HCT116 (cell line): ENCODE measurements around the gene TBK1. TPM values are rescaled to one million over a fixed set of nuclear protein-coding genes. Genes with fewer than 3 reads are reported as not detected.

Experiments
- ATAC-seq: fragments of 200-7000 bp; cut with Tn5 transposase; 2 replicates; pipeline ENCODE4 v1.9.1; 2020; ENCODE audit warnings: mild to moderate bottlenecking, moderate library complexity
- BruUV-seq: library from RNA; stranded (reverse); fragments of 400-500 nt; replicated peaks from 2 replicates; lab custom pipeline; 2021; lab: Mats Ljungman, UMichigan
- CTCF ChIA-PET: fragments of 300-600 bp; sonication (Branson Sonifier 250); formaldehyde crosslinking; loops from one replicate; lab custom pipeline; 2021; ENCODE audit warnings: antibody characterized with exemption; lab: Charles Lee
- POLR2A ChIA-PET: fragments of 300-600, 350-600 bp; sonication (Branson Sonifier 250); formaldehyde crosslinking; loops from one replicate; lab custom pipeline; 2021; ENCODE audit warnings: antibody characterized with exemption; lab: Charles Lee
- RAD21 ChIA-PET, 2 experiments: fragments of 300-600 bp; sonication (Branson Sonifier 250); formaldehyde crosslinking; loops; one replicate each; lab custom pipeline; 2023; ENCODE audit warnings: low total read pairs in 2 of 2; ENCODE audit not compliant: uncharacterized antibody in 2 of 2, unreplicated experiment in 2 of 2, low non-redundant PET in 1 of 2; lab: Charles Lee
- DNase-seq: peaks from one replicate; pipeline ENCODE4 v3.0.0-alpha.2; 2010; ENCODE audit warnings: low read depth, low spot score
- H2AFZ ChIP-seq: fragments of 200-600 bp; shearing (Covaris generic), sonication (generic); 2 replicates; pipeline ENCODE4 v1.6.1; 2017; ENCODE audit warnings: low read depth, mixed run types, mixed read lengths, antibody characterized with exemption, low read length; ENCODE audit not compliant: poor library complexity, severe bottlenecking
- H3K27ac ChIP-seq: 2 replicates; pipeline ENCODE4 v1.5.1; 2012; ENCODE audit warnings: low read depth, low read length
- H3K27me3 ChIP-seq: fragments of 200-600 bp; sonication (generic); 2 replicates; pipeline ENCODE4 v1.6.1; 2016; ENCODE audit warnings: mixed run types, low read length, mixed read lengths; ENCODE audit not compliant: insufficient read depth
- H3K36me3 ChIP-seq, 2 experiments: fragments of 200-500 bp in 1 of 2; fragments of 200-600 bp in 1 of 2; sonication (Bioruptor generic) in 1 of 2; sonication (generic) in 1 of 2; 2 replicates each; pipeline versions ENCODE4 v1.5.1 to v1.6.1; 2014 to 2016; ENCODE audit warnings: low read length in 2 of 2, inconsistent platforms in 1 of 2, mixed read lengths in 1 of 2, mixed run types in 1 of 2; ENCODE audit not compliant: insufficient read depth in 2 of 2, control insufficient read depth in 1 of 2
- H3K4me1 ChIP-seq, 2 experiments: fragments of 200-600 bp in 1 of 2; sonication (generic) in 1 of 2; 2 replicates each; pipeline versions ENCODE4 v1.5.1 to v1.6.1; 2012 to 2017; ENCODE audit warnings: low read length in 2 of 2, inconsistent platforms in 1 of 2, mild to moderate bottlenecking in 1 of 2, mixed read lengths in 1 of 2, mixed run types in 1 of 2, moderate library complexity in 1 of 2; ENCODE audit not compliant: insufficient read depth in 2 of 2, control insufficient read depth in 1 of 2
- H3K4me2 ChIP-seq: fragments of 200-600 bp; sonication (generic); 2 replicates; pipeline ENCODE4 v1.6.1; 2017; ENCODE audit warnings: mixed run types, low read length, mixed read lengths
- H3K4me3 ChIP-seq, 2 experiments: fragments of 200-600 bp in 1 of 2; sonication (generic) in 1 of 2; replicated peaks in 1 of 2; 2 replicates each; pipeline ENCODE4 v1.5.1; 2011 to 2016; ENCODE audit warnings: low read length in 2 of 2, control low read depth in 1 of 2, low read depth in 1 of 2, mild to moderate bottlenecking in 1 of 2, mixed read lengths in 1 of 2, mixed run types in 1 of 2
- H3K79me2 ChIP-seq: fragments of 200-600 bp; sonication (generic); 2 replicates; pipeline ENCODE4 v1.6.1; 2017; ENCODE audit warnings: mild to moderate bottlenecking, mixed run types, low read length, moderate library complexity, mixed read lengths; ENCODE audit not compliant: insufficient read depth
- H3K9ac ChIP-seq: fragments of 200-600 bp; sonication (generic); 2 replicates; pipeline ENCODE4 v1.6.1; 2016; ENCODE audit warnings: low read length, mixed read lengths
- H3K9me2 ChIP-seq: fragments of 200-600 bp; sonication (generic), shearing (Covaris generic); 2 replicates; pipeline ENCODE4 v1.6.1; 2017; ENCODE audit warnings: mixed run types, mild to moderate bottlenecking, moderate library complexity; ENCODE audit not compliant: insufficient read depth
- H3K9me3 ChIP-seq, 2 experiments: fragments of 200-500 bp in 1 of 2; fragments of 200-600 bp in 1 of 2; sonication (Bioruptor generic) in 1 of 2; sonication (generic) in 1 of 2; 2 replicates each; pipeline ENCODE4 v1.6.1; 2014 to 2017; ENCODE audit warnings: low read length in 2 of 2, mixed read lengths in 2 of 2, inconsistent platforms in 1 of 2, low read depth in 1 of 2, mild to moderate bottlenecking in 1 of 2, mixed run types in 1 of 2, moderate library complexity in 1 of 2; ENCODE audit not compliant: control insufficient read depth in 1 of 2, insufficient read depth in 1 of 2
- H4K20me1 ChIP-seq: fragments of 200-600 bp; sonication (generic), shearing (Covaris generic); 2 replicates; pipeline ENCODE4 v1.6.1; 2017; ENCODE audit warnings: mixed run types, mild to moderate bottlenecking, moderate library complexity; ENCODE audit not compliant: insufficient read depth
- CEBPB ChIP-seq: IDR thresholded peaks from 2 replicates; pipeline ENCODE4 v1.6.1; 2012; ENCODE audit warnings: low read depth
- CTCF ChIP-seq, 3 experiments: fragments of 200-600 bp in 1 of 3; sonication (generic) in 1 of 3; IDR thresholded peaks in 2 of 3; conservative IDR thresholded peaks in 1 of 3; 2 replicates each; pipeline ENCODE4 v1.5.1; 2012 to 2017; ENCODE audit warnings: low read depth in 2 of 3, low read length in 2 of 3, antibody characterized with exemption in 1 of 3, borderline replicate concordance in 1 of 3, control low read depth in 1 of 3, mild to moderate bottlenecking in 1 of 3, mixed read lengths in 1 of 3, mixed run types in 1 of 3, moderate library complexity in 1 of 3; ENCODE audit not compliant: insufficient read depth in 1 of 3
- EGR1 ChIP-seq: IDR thresholded peaks from 2 replicates; pipeline ENCODE4 v1.6.1; 2012; ENCODE audit warnings: low read depth
- EZH2 ChIP-seq: fragments of 200-600 bp; sonication (generic); IDR thresholded peaks from 2 replicates; pipeline ENCODE4 v1.6.1; 2017; ENCODE audit warnings: antibody characterized with exemption, mixed run types
- EZH2phosphoT487 ChIP-seq: fragments of 200-600 bp; IDR thresholded peaks from 2 replicates; pipeline ENCODE4 v1.6.1; 2018; ENCODE audit warnings: antibody characterized with exemption, borderline replicate concordance
- JUND ChIP-seq: IDR thresholded peaks from 2 replicates; pipeline ENCODE4 v1.6.1; 2012
- POLR2AphosphoS5 ChIP-seq: IDR thresholded peaks from 2 replicates; pipeline ENCODE4 v1.6.1; 2011; ENCODE audit warnings: mild to moderate bottlenecking, low read depth, low read length, moderate library complexity
- RAD21 ChIP-seq: IDR thresholded peaks from 2 replicates; pipeline ENCODE4 v1.6.1; 2012; ENCODE audit warnings: low read depth, mild to moderate bottlenecking
- SP1 ChIP-seq: IDR thresholded peaks from 2 replicates; pipeline ENCODE4 v1.6.1; 2012; ENCODE audit warnings: low read depth
- TCF7L2 ChIP-seq: IDR thresholded peaks from 2 replicates; pipeline ENCODE4 v1.7.0; 2011; ENCODE audit warnings: borderline replicate concordance, inconsistent platforms; ENCODE audit not compliant: insufficient read depth, insufficient read length; ENCODE audit errors: extremely low read depth
- ZNF274 ChIP-seq: fragments of 200-500 bp; sonication (Bioruptor generic); IDR thresholded peaks from 2 replicates; pipeline ENCODE4 v1.6.1; 2014; ENCODE audit warnings: mild to moderate bottlenecking, low read depth, low read length, inconsistent platforms
- intact Hi-C: fragments of 100-400 bp; cut with micrococcal nuclease; formaldehyde crosslinking; loops from 2 replicates; pipeline ENCODE4 v1.10.0; 2022
- total RNA-seq: library from RNA; stranded (reverse); gene quantifications from one replicate; pipeline ENCODE4 v1.2.1, GENCODE V29; 2021; ENCODE audit not compliant: unreplicated experiment
- TF ChIP-seq, protein P1 (sequence below): IDR thresholded peaks from 2 replicates; pipeline ENCODE4 v1.6.1; 2012; ENCODE audit warnings: low read depth
- TF ChIP-seq, protein P2 (sequence below): IDR thresholded peaks from 2 replicates; pipeline ENCODE4 v1.6.1; 2011; ENCODE audit warnings: mild to moderate bottlenecking, low read length, moderate library complexity; ENCODE audit not compliant: insufficient replicate concordance; ENCODE audit errors: extremely low read depth

The TBK1 gene
- total RNA-seq, 1 experiment from 2014 or later = 27.0 TPM

GRCh38 chr12:64457466-64457865 lies 5.5 kb downstream of the TBK1 start:
- Histone ChIP-seq H3K27me3 (no peaks in the 10 kb centered on the region), H3K9me3 (no peaks in the 10 kb centered on the region), H3K4me2 (no peak overlapping the region), H3K9ac (no peak overlapping the region), H4K20me1 (no peaks in the 10 kb centered on the region; the same call in 1 of the 2 replicates), H3K4me3 (no peak overlapping the region), H3K9me2 (no peaks in the 10 kb centered on the region), H3K27ac (no peak overlapping the region), H3K4me1 (peaks cover 7 to 9% of the 10 kb centered on the region in 2 experiments), H3K79me2 (peaks cover 91% of the 10 kb centered on the region), H3K36me3 (peaks cover 6 to 27% of the 10 kb centered on the region in 2 experiments; a peak in 3 of 4 replicates), H2AFZ (no peak overlapping the region)
- DNase-seq = no peak
- ChIA-PET RAD21 (no interaction called here), POLR2A (no interaction called here), CTCF (no interaction called here)
- intact Hi-C loops = loop anchor here (10.0 kb wide), 1 partner anchor 147 kb away; no protein-coding TSS in a partner anchor
- BruUV-seq = no TSS peak
- no peak for ATAC-seq
- TF ChIP-seq JUND (no peak), RAD21 (no peak), TCF7L2 (no peak), EGR1 (no peak), SP1 (no peak)

DNA sequence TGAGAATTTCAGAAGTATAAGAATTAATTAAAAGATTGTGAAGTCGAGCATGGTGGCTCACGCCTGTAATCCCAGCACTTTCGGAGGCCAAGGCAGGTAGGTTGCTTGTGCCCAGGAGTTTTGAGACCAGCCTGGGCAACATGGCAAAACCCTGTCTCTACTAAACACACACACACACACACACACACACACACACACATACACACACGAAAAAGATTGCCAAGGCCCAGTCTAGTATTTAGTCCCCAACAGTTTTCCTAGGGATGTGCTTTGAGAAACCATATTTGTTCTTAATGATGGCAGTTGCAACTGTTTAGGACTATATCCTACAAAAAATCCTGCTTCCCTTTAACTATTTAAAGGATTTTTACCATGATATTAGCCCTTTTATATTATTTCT lies 6.0 kb downstream of the TBK1 start:
- H3K9me2 ChIP-seq = no peaks in the 10 kb centered on the region
- H3K27ac ChIP-seq = no peak overlapping the region
- RAD21 ChIA-PET = no interaction called here
- peaks cover 86% of the 10 kb centered on the region for H3K79me2 ChIP-seq
- H3K36me3 ChIP-seq = peaks cover 6 to 27% of the 10 kb centered on the region in 2 experiments; a peak in 3 of 4 replicates
- no peaks in the 10 kb centered on the region; the same call in 1 of the 2 replicates for H4K20me1 ChIP-seq
- no peak for ATAC-seq
- H3K27me3 ChIP-seq = no peaks in the 10 kb centered on the region
- no peak overlapping the region for H2AFZ ChIP-seq
- no TSS peak for BruUV-seq
- intact Hi-C loops = loop anchor here (10.0 kb wide), 1 partner anchor 147 kb away; no protein-coding TSS in a partner anchor
- no peak overlapping the region for H3K9ac ChIP-seq
- CTCF ChIA-PET = no interaction called here
- peaks cover 7 to 9% of the 10 kb centered on the region in 2 experiments for H3K4me1 ChIP-seq
- no peak overlapping the region for H3K4me2 ChIP-seq
- no peak overlapping the region for H3K4me3 ChIP-seq
- POLR2A ChIA-PET = no interaction called here
- DNase-seq = no peak
- no peaks in the 10 kb centered on the region for H3K9me3 ChIP-seq
- TF ChIP-seq, protein P1, sequence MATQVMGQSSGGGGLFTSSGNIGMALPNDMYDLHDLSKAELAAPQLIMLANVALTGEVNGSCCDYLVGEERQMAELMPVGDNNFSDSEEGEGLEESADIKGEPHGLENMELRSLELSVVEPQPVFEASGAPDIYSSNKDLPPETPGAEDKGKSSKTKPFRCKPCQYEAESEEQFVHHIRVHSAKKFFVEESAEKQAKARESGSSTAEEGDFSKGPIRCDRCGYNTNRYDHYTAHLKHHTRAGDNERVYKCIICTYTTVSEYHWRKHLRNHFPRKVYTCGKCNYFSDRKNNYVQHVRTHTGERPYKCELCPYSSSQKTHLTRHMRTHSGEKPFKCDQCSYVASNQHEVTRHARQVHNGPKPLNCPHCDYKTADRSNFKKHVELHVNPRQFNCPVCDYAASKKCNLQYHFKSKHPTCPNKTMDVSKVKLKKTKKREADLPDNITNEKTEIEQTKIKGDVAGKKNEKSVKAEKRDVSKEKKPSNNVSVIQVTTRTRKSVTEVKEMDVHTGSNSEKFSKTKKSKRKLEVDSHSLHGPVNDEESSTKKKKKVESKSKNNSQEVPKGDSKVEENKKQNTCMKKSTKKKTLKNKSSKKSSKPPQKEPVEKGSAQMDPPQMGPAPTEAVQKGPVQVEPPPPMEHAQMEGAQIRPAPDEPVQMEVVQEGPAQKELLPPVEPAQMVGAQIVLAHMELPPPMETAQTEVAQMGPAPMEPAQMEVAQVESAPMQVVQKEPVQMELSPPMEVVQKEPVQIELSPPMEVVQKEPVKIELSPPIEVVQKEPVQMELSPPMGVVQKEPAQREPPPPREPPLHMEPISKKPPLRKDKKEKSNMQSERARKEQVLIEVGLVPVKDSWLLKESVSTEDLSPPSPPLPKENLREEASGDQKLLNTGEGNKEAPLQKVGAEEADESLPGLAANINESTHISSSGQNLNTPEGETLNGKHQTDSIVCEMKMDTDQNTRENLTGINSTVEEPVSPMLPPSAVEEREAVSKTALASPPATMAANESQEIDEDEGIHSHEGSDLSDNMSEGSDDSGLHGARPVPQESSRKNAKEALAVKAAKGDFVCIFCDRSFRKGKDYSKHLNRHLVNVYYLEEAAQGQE = no peak
- TF ChIP-seq ZNF274 = no peak
- TF ChIP-seq, protein P2, sequence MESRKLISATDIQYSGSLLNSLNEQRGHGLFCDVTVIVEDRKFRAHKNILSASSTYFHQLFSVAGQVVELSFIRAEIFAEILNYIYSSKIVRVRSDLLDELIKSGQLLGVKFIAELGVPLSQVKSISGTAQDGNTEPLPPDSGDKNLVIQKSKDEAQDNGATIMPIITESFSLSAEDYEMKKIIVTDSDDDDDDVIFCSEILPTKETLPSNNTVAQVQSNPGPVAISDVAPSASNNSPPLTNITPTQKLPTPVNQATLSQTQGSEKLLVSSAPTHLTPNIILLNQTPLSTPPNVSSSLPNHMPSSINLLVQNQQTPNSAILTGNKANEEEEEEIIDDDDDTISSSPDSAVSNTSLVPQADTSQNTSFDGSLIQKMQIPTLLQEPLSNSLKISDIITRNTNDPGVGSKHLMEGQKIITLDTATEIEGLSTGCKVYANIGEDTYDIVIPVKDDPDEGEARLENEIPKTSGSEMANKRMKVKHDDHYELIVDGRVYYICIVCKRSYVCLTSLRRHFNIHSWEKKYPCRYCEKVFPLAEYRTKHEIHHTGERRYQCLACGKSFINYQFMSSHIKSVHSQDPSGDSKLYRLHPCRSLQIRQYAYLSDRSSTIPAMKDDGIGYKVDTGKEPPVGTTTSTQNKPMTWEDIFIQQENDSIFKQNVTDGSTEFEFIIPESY = no peak
- no peak for TF ChIP-seq EZH2
- no peak for TF ChIP-seq CEBPB
- TF ChIP-seq CTCF (IDR thresholded peaks at IDR 0.05 in 2 of 3, conservative IDR thresholded peaks at IDR 0.05 in 1 of 3; ENCODE audit: borderline replicate concordance in 1 of 3, insufficient read depth in 1 of 3, low read depth in 2 of 3, low read length in 2 of 3) = no peak
- TF ChIP-seq EZH2phosphoT487 = no peak
- TF ChIP-seq POLR2AphosphoS5 = no peak
